K562 (cell line): ENCODE measurements around the gene CHST12. TPM values are rescaled to one million over a fixed set of nuclear protein-coding genes. Genes with fewer than 3 reads are reported as not detected.
A peak's percentile ranks its signal among the peaks of the same experiment; 100 is the strongest.

Experiments used
- ATAC-seq: fragments of 200-7000 bp; cut with Tn5 transposase; 3 replicates; pipeline ENCODE4 v1.9.1; 2020; ENCODE audit warnings: moderate library complexity
- BruUV-seq: library from RNA; stranded (reverse); fragments of 400-500 nt; replicated peaks from 2 replicates; lab custom pipeline; 2021; lab: Mats Ljungman, UMichigan
- CTCF ChIA-PET: fragments of 300-600 bp; formaldehyde crosslinking; extraction: SDS; loops from one replicate; lab custom pipeline; 2021; ENCODE audit warnings: low intra/inter-chr PET ratio; lab: Yijun Ruan, JAX
- POLR2A ChIA-PET: fragments of 300-600, 350-650 bp; sonication (Branson Sonifier 250); formaldehyde crosslinking; extraction: SDS; loops from one replicate; lab custom pipeline; 2021; ENCODE audit warnings: antibody characterized with exemption, inconsistent platforms; lab: Yijun Ruan, JAX
- DNase-seq, 4 experiments: peaks; one replicate each; pipeline versions ENCODE4 v3.0.0 to v3.0.0-alpha.2; 2011 to 2018; ENCODE audit warnings: low spot score in 3 of 4, mixed read lengths in 3 of 4; ENCODE audit errors: extremely low read depth in 1 of 4
- FAIRE-seq: peaks from 2 replicates; lab custom pipeline; 2011; peaks lifted over from hg19 to GRCh38; lab: Jason Lieb, UNC
- H2AFZ ChIP-seq: 2 replicates; pipeline ENCODE4 v1.6.0; 2011; ENCODE audit warnings: low read depth, low read length, control low read depth, inconsistent platforms
- H3K27ac ChIP-seq: fragments of 200-600 bp; 3 replicates; pipeline ENCODE4 v1.8.0; 2011; ENCODE audit warnings: low read depth, mild to moderate bottlenecking, control low read depth, inconsistent platforms, low read length, moderate library complexity, mixed read lengths; ENCODE audit errors: extremely low read depth
- H3K27me3 ChIP-seq, 2 experiments: fragments of 300-600 bp in 1 of 2; 2 replicates in 1 of 2; 3 replicates in 1 of 2; pipeline versions ENCODE4 v1.6.0 to v1.8.0; 2011; ENCODE audit warnings: inconsistent platforms in 2 of 2, low read length in 2 of 2, mild to moderate bottlenecking in 1 of 2, mixed read lengths in 1 of 2, moderate library complexity in 1 of 2; ENCODE audit not compliant: control insufficient read depth in 2 of 2, insufficient read depth in 2 of 2
- H3K36me3 ChIP-seq: fragments of 300-600 bp; 3 replicates; pipeline ENCODE4 v1.8.0; 2011; ENCODE audit warnings: mild to moderate bottlenecking, low read length, inconsistent platforms; ENCODE audit not compliant: control insufficient read depth, insufficient read depth
- H3K4me1 ChIP-seq, 2 experiments: fragments of 200-600 bp in 1 of 2; replicated peaks in 1 of 2; 2 replicates in 1 of 2; 3 replicates in 1 of 2; pipeline versions ENCODE4 v1.5.1 to v1.8.0; 2011; ENCODE audit warnings: inconsistent platforms in 2 of 2, low read length in 2 of 2, mild to moderate bottlenecking in 1 of 2, mixed read lengths in 1 of 2, moderate library complexity in 1 of 2; ENCODE audit not compliant: control insufficient read depth in 2 of 2, insufficient read depth in 2 of 2
- H3K4me2 ChIP-seq: 2 replicates; pipeline ENCODE4 v1.6.1; 2011; ENCODE audit warnings: low read length, control low read depth, inconsistent platforms, mixed read lengths; ENCODE audit not compliant: insufficient read depth
- H3K4me3 ChIP-seq: fragments of 200-600 bp; sonication (generic), shearing (Covaris generic); 2 replicates; pipeline ENCODE4 v1.5.1; 2016; ENCODE audit warnings: control low read depth, inconsistent platforms
- H3K79me2 ChIP-seq: fragments of 200-600 bp; 3 replicates; pipeline ENCODE4 v1.8.0; 2011; ENCODE audit warnings: low read length, inconsistent platforms; ENCODE audit not compliant: control insufficient read depth, insufficient read depth
- H3K9ac ChIP-seq, 2 experiments: 2 replicates each; pipeline versions ENCODE4 v1.6.0 to v1.6.1; 2011; ENCODE audit warnings: low read depth in 2 of 2, low read length in 2 of 2, control low read depth in 1 of 2, inconsistent platforms in 1 of 2, mild to moderate bottlenecking in 1 of 2, mixed read lengths in 1 of 2; ENCODE audit not compliant: insufficient read depth in 1 of 2
- H3K9me1 ChIP-seq: one replicate; pipeline ENCODE4 v1.6.0; 2011; ENCODE audit warnings: inconsistent platforms, mild to moderate bottlenecking, low read length, moderate library complexity; ENCODE audit not compliant: control insufficient read depth, insufficient read depth
- H3K9me3 ChIP-seq: replicated peaks from 2 replicates; pipeline ENCODE4 v1.5.1; 2011; ENCODE audit warnings: low read depth, low read length, inconsistent platforms; ENCODE audit not compliant: control insufficient read depth, insufficient read depth
- H4K20me1 ChIP-seq: replicated peaks from 2 replicates; pipeline ENCODE4 v1.6.1; 2011; ENCODE audit warnings: low read length, inconsistent platforms, mixed read lengths; ENCODE audit not compliant: control insufficient read depth, insufficient read depth
- DPF2 ChIP-seq: fragments of 450-650 bp; IDR thresholded peaks from 2 replicates; pipeline ENCODE4 v1.6.1; 2016
- HDGF ChIP-seq: fragments of 450-650 bp; IDR thresholded peaks from 2 replicates; pipeline ENCODE4 v1.6.1; 2016
- MCM5 ChIP-seq: fragments of 450-650 bp; IDR thresholded peaks from 2 replicates; pipeline ENCODE4 v1.6.1; 2016; ENCODE audit warnings: low read depth
- ZBTB33 ChIP-seq: sonication (generic); formaldehyde crosslinking; IDR thresholded peaks from 2 replicates; pipeline ENCODE4 v1.8.1; 2023; ENCODE audit warnings: mild to moderate bottlenecking, missing genetic modification reagents
- WGBS: fragments of 100-300 bp; shearing (Covaris generic); methylation state at CpG from one replicate; pipeline ENCODE4 v1.1.6; 2016; ENCODE audit warnings: low coverage, mixed read lengths; ENCODE audit not compliant: insufficient coverage; ENCODE audit errors: missing lambda C conversion rate; 5-methylcytosine and 5-hydroxymethylcytosine counted together
- in situ Hi-C: fragments of 300-500 bp; cut with MboI; formaldehyde crosslinking; loops from 4 replicates; pipeline ENCODE4 v1.15.0; 2018; ENCODE audit warnings: inconsistent platforms, mixed read lengths
- intact Hi-C: fragments of 100-400 bp; cut with micrococcal nuclease; formaldehyde crosslinking; loops from 2 replicates; pipeline ENCODE4 v1.14.2; 2022
- polyA plus RNA-seq, 8 experiments: library from polyadenylated mRNA; depleted of rRNA in 4 of 8; stranded (reverse) in 5 of 8; unstranded in 3 of 8; fragments of >200 nt; fragmentation: Nextera tagmentation in 2 of 8; fragmentation: Illumina TruSeq in 1 of 8; extraction: Ambion mirVana in 2 of 8; extraction: Trizol in 1 of 8; gene quantifications; 2 replicates each; pipeline versions ENCODE4 v1.2.1 to v1.2.3, GENCODE V29; 2011 to 2014; ENCODE audit warnings: inconsistent platforms in 1 of 8, missing spikeins in 1 of 8
- total RNA-seq, 7 experiments: library from RNA; depleted of rRNA in 6 of 7; stranded (reverse); fragments of >200 nt in 6 of 7; fragmentation: Illumina TruSeq in 2 of 7; extraction: Trizol in 2 of 7; gene quantifications; 2 replicates each; pipeline versions ENCODE4 v1.2.1 to v1.2.3, GENCODE V29; 2011 to 2021; ENCODE audit warnings: low replicate concordance in 1 of 7

CHST12 gene
- total and polyA plus RNA-seq, 9 of the 15 experiments (the other 6 are each of a cell fraction or from before 2014, with no cell fraction given) = 0.18 to 19.8 (median 3.6) TPM

GRCh38 chr7:2394566-2395082 lies 8.8 kb upstream of the CHST12 start:
- no peak overlapping the region for H2AFZ ChIP-seq
- intact Hi-C loops = no loop called here
- H3K27me3 ChIP-seq = no peaks in the 10 kb centered on the region
- ATAC-seq = no peak
- peaks cover 7 to 18% of the 10 kb centered on the region in 2 experiments; a peak in 4 of 5 replicates for H3K4me1 ChIP-seq
- POLR2A ChIA-PET = interaction anchor here (1.3 to 1.4 kb wide), 2 partner anchors 18 to 31 kb away, joined by 4 read pairs; no protein-coding TSS in a partner anchor
- 82% methylated on average over 21 of the region's 21 CpGs for WGBS
- no TSS peak for BruUV-seq
- H3K36me3 ChIP-seq = no peaks in the 10 kb centered on the region
- no peaks in the 10 kb centered on the region for H3K9me3 ChIP-seq
- no peaks in the 10 kb centered on the region for H3K9me1 ChIP-seq
- 0 out of 4 replicates have a peak overlapping the region, but pooled peaks of 1 of the 2 experiments have one; percentile 33 for H3K9ac ChIP-seq
- no peak overlapping the region for H3K4me3 ChIP-seq
- no peak overlapping the region for H3K27ac ChIP-seq
- FAIRE-seq = no peak
- no peaks in the 10 kb centered on the region for H4K20me1 ChIP-seq
- no peaks in the 10 kb centered on the region for H3K79me2 ChIP-seq
- peak; percentile 92 for TF ChIP-seq ZBTB33 (CRISPR knock-in tag)
- no peak for TF ChIP-seq MCM5
- TF ChIP-seq HDGF = no peak
- no peak for TF ChIP-seq DPF2
- TF ChIP-seq, all 486 proteins: peak for 1
- no peak overlapping the region for H3K4me2 ChIP-seq
- CTCF ChIA-PET = no interaction called here
- in situ Hi-C loops = no loop called here
- no peak for DNase-seq
